Type B pancreatic cell (in vitro differentiated cells): ENCODE data around the gene RCE1. TPM values are rescaled to one million over a fixed set of nuclear protein-coding genes. Genes with fewer than 3 reads are reported as not detected.

Experiments used
- DNase-seq: peaks from one replicate; pipeline ENCODE4 v3.0.0; 2021; ENCODE audit warnings: mixed read lengths; ENCODE audit not compliant: unreplicated experiment; ENCODE audit errors: extremely low spot score
- H3K27ac Mint-ChIP-seq: 2 replicates; pipeline ENCODE4 v1.8.0; 2021; ENCODE audit warnings: mild to moderate bottlenecking, mixed read lengths
- H3K27me3 Mint-ChIP-seq: 2 replicates; pipeline ENCODE4 v1.8.0; 2021; ENCODE audit warnings: mixed read lengths
- H3K36me3 Mint-ChIP-seq: 2 replicates; pipeline ENCODE4 v1.8.0; 2021; ENCODE audit warnings: mixed read lengths
- H3K4me1 Mint-ChIP-seq: one replicate; pipeline ENCODE4 v1.8.0; 2021; ENCODE audit warnings: mixed read lengths; ENCODE audit not compliant: unreplicated experiment
- H3K4me3 Mint-ChIP-seq: 2 replicates; pipeline ENCODE4 v1.8.0; 2021; ENCODE audit warnings: mild to moderate bottlenecking, mixed read lengths
- H3K9me3 Mint-ChIP-seq: 2 replicates; pipeline ENCODE4 v1.8.0; 2021; ENCODE audit warnings: mixed read lengths
- CTCF ChIP-seq: fragments of 200-600 bp; sonication (generic); conservative IDR thresholded peaks from 2 replicates; pipeline ENCODE4 v1.5.0; 2021; ENCODE audit warnings: antibody characterized with exemption, mild to moderate bottlenecking
- total RNA-seq: library from RNA; stranded (reverse); gene quantifications from 2 replicates; pipeline ENCODE4 v1.2.1, GENCODE V29; 2021; ENCODE audit warnings: low replicate concordance

The RCE1 gene
- total RNA-seq, 1 donor from 2014 or later: 25.0 TPM

- Mint-ChIP-seq H3K4me1 (peaks cover 21% of the 10 kb centered on the region), H3K9me3 (no peaks in the 10 kb centered on the region), H3K27ac (no peak overlapping the region), H3K27me3 (no peaks in the 10 kb centered on the region), H3K4me3 (peak overlapping the region; percentile 94), H3K36me3 (peaks cover 4% of the 10 kb centered on the region)
- TF ChIP-seq CTCF: no peak
- DNase-seq: no peak
Observed at GRCh38 chr11:66845876-66846212, 2.6 kb downstream of the RCE1 start.

GRCh38 chr11:66846671-66847091 is 3.4 kb downstream of the RCE1 start:
- Mint-ChIP-seq H3K4me1 (peaks cover 21% of the 10 kb centered on the region), H3K4me3 (peak overlapping the region; percentile 47), H3K27me3 (no peaks in the 10 kb centered on the region), H3K36me3 (peaks cover 4% of the 10 kb centered on the region), H3K9me3 (no peaks in the 10 kb centered on the region), H3K27ac (no peak overlapping the region)
- TF ChIP-seq CTCF: no peak
- DNase-seq: no peak

GRCh38 chr11:66847461-66848232 is 4.4 kb downstream of the RCE1 start:
- Mint-ChIP-seq H3K27me3 (no peaks in the 10 kb centered on the region), H3K36me3 (peaks cover 4% of the 10 kb centered on the region), H3K4me1 (peaks cover 13% of the 10 kb centered on the region), H3K27ac (no peak overlapping the region), H3K4me3 (no peak overlapping the region), H3K9me3 (no peaks in the 10 kb centered on the region)
- no peak for DNase-seq
- TF ChIP-seq CTCF: no peak

- peaks cover 11% of the 10 kb centered on the region for H3K4me1 Mint-ChIP-seq
- no peak overlapping the region for H3K27ac Mint-ChIP-seq
- H3K27me3 Mint-ChIP-seq: no peaks in the 10 kb centered on the region
- H3K9me3 Mint-ChIP-seq: no peaks in the 10 kb centered on the region
- H3K36me3 Mint-ChIP-seq: peaks cover 3% of the 10 kb centered on the region
- DNase-seq: no peak
- TF ChIP-seq CTCF: no peak
- H3K4me3 Mint-ChIP-seq: no peak overlapping the region
Observed at GRCh38 chr11:66848671-66849500, 5.6 kb downstream of the RCE1 start.

GRCh38 chr11:66849501-66850234 is 6.4 kb downstream of the RCE1 start:
- Mint-ChIP-seq H3K4me1 (peaks cover 6% of the 10 kb centered on the region), H3K9me3 (no peaks in the 10 kb centered on the region), H3K4me3 (no peak overlapping the region), H3K36me3 (no peaks in the 10 kb centered on the region), H3K27ac (no peak overlapping the region), H3K27me3 (no peaks in the 10 kb centered on the region)
- DNase-seq: no peak
- no peak for TF ChIP-seq CTCF
